ENCODE results near the gene ZNF17. TPM values are rescaled to one million over a fixed set of nuclear protein-coding genes. Genes with fewer than 3 reads are reported as not detected.

ZNF17 gene
- total RNA-seq, 1 experiment from 2014 or later: 5.1 TPM

DNA sequence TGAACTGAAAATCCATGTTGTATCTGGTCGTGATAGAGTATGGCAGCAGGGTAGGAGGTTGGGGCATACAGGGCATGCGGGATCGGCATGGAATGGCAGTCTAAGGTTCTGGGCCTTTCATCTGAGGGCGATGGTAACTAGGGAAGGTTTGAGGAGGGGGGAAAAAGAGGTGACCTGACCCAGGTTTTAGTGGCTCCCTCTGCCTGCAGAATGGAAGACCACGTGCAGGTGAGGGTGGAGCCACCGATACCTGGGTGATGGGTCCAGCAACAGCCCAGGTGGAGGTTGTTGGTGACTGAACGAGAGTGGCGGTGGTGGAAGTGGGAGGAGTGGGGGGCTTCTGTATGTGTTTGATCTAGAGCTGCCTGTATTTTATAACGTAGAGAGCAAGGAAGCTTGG is 28.0 kb downstream of the ZNF17 start:
- ATAC-seq (no peak), DNase-seq (ENCODE audit: low read depth, low spot score) (no peak)
- intact Hi-C loops (cut with micrococcal nuclease): loop anchor here (10.0 kb wide), 1 partner anchor 136 kb away; the partner anchor contains the start of gene ZNF416
- Histone ChIP-seq H3K36me3 (ENCODE audit: control insufficient read depth in 1 of 2, insufficient read depth in 2 of 2, low read length in 2 of 2) (peaks cover 8 to 22% of the 10 kb centered on the region in 2 experiments; a peak in 3 of 4 replicates), H3K4me2 (ENCODE audit: low read length) (no peak overlapping the region), H2AFZ (ENCODE audit: low read depth, low read length, poor library complexity, severe bottlenecking) (no peak overlapping the region), H3K27ac (ENCODE audit: low read depth, low read length) (no peak overlapping the region), H3K79me2 (ENCODE audit: insufficient read depth, low read length) (peaks cover 64% of the 10 kb centered on the region), H3K4me3 (replicated peaks in 1 of 2; ENCODE audit: low read depth in 1 of 2, low read length in 2 of 2) (no peak overlapping the region), H3K9ac (ENCODE audit: low read length) (no peak overlapping the region), H3K9me2 (ENCODE audit: insufficient read depth) (no peaks in the 10 kb centered on the region), H3K4me1 (ENCODE audit: control insufficient read depth in 1 of 2, insufficient read depth in 2 of 2, low read length in 2 of 2) (peaks cover 0 to 16% of the 10 kb centered on the region in 2 experiments; a peak in 3 of 4 replicates), H3K27me3 (ENCODE audit: insufficient read depth, low read length) (no peaks in the 10 kb centered on the region), H4K20me1 (ENCODE audit: insufficient read depth) (no peaks in the 10 kb centered on the region), H3K9me3 (ENCODE audit: control insufficient read depth in 1 of 2, insufficient read depth in 1 of 2, low read depth in 1 of 2, low read length in 2 of 2) (peaks cover 0 to 5% of the 10 kb centered on the region in 2 experiments; a peak in 2 of 4 replicates)
- BruUV-seq (replicated peaks): no TSS peak
- POLR2A ChIA-PET: no interaction called here
- CTCF ChIA-PET: no interaction called here
- RAD21 ChIA-PET (ENCODE audit: low non-redundant PET in 1 of 2, low total read pairs in 2 of 2, uncharacterized antibody in 2 of 2, unreplicated experiment in 2 of 2): no interaction called here
- no peak for TF ChIP-seq POLR2A (IDR thresholded peaks at IDR 0.05; ENCODE audit: borderline replicate concordance, extremely low read depth, insufficient read depth, insufficient read length)
- no peak for TF ChIP-seq SP1 (IDR thresholded peaks at IDR 0.05; ENCODE audit: low read depth)
- no peak for TF ChIP-seq TCF7L2 (IDR thresholded peaks at IDR 0.05; ENCODE audit: borderline replicate concordance, extremely low read depth, insufficient read depth, insufficient read length)
- no peak for TF ChIP-seq MAX (IDR thresholded peaks at IDR 0.05)
- TF ChIP-seq EGR1 (IDR thresholded peaks at IDR 0.05; ENCODE audit: low read depth): no peak
- TF ChIP-seq CBX3 (IDR thresholded peaks at IDR 0.05; ENCODE audit: low read depth): no peak
- TF ChIP-seq RAD21 (IDR thresholded peaks at IDR 0.05; ENCODE audit: low read depth): no peak

DNA sequence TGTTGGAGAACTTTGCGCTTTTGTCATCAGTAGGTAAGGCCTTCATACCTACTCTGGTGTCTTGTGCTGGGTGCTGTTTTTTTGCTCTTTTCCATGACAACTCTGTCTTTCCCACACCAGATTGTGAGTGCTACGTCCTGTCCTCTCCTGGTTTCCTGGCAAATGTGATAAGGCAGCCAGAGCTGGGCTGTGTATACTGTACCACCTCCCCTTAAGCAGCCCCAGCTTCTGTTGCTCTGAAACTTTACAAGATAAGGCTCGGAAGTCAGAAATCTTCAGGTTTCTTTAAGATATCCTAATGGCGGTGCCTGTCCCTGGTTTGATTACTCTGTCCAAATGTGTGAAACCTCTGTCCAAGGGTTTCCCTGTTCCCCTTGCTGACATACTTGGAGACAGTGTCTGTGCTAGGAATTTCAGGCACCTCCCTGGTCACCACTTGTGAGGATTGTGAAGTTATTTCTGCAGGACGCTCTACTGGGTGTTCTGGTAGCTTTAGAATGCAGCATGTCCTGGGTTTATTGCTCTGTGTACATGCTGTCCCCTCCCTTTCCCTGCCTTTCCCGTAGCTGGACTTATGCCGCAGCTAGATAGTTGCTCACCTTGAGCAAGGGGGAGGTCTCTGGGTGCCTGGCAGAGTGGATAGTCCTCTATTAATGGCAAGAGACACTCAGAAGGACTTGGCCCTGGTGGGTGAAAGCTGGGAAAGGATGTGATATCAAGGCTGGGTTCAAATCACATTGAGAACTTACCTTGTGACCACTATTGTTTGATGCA is 31.2 kb downstream of the ZNF17 start:
- no peaks in the 10 kb centered on the region for H3K4me1 ChIP-seq (ENCODE audit: control insufficient read depth in 1 of 2, insufficient read depth in 2 of 2, low read length in 2 of 2)
- no peak overlapping the region for H3K9ac ChIP-seq (ENCODE audit: low read length)
- DNase-seq (ENCODE audit: low read depth, low spot score): no peak
- TF ChIP-seq CEBPB (IDR thresholded peaks at IDR 0.05; ENCODE audit: low read depth) (no peak), ZFX (IDR thresholded peaks at IDR 0.05) (no peak), EZH2 (IDR thresholded peaks at IDR 0.05) (no peak), JUND (IDR thresholded peaks at IDR 0.05) (no peak), SRF (IDR thresholded peaks at IDR 0.05; ENCODE audit: low read depth) (no peak), SP1 (IDR thresholded peaks at IDR 0.05; ENCODE audit: low read depth) (no peak), POLR2AphosphoS5 (IDR thresholded peaks at IDR 0.05; ENCODE audit: low read depth, low read length) (no peak), SIN3A (IDR thresholded peaks at IDR 0.05; ENCODE audit: low read depth) (no peak), ZNF274 (IDR thresholded peaks at IDR 0.05; ENCODE audit: low read depth, low read length) (no peak)
- TF ChIP-seq, protein P1, sequence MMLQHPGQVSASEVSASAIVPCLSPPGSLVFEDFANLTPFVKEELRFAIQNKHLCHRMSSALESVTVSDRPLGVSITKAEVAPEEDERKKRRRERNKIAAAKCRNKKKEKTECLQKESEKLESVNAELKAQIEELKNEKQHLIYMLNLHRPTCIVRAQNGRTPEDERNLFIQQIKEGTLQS (IDR thresholded peaks at IDR 0.05): no peak
- H4K20me1 ChIP-seq (ENCODE audit: insufficient read depth): no peaks in the 10 kb centered on the region
- ChIA-PET RAD21 (ENCODE audit: low non-redundant PET in 1 of 2, low total read pairs in 2 of 2, uncharacterized antibody in 2 of 2, unreplicated experiment in 2 of 2) (no interaction called here), POLR2A (no interaction called here), CTCF (no interaction called here)
- BruUV-seq (replicated peaks): no TSS peak
- no peak overlapping the region for H2AFZ ChIP-seq (ENCODE audit: low read depth, low read length, poor library complexity, severe bottlenecking)
- no peak overlapping the region for H3K4me3 ChIP-seq (replicated peaks in 1 of 2; ENCODE audit: low read depth in 1 of 2, low read length in 2 of 2)
- H3K27me3 ChIP-seq (ENCODE audit: insufficient read depth, low read length): no peaks in the 10 kb centered on the region
- no peak for ATAC-seq
- peaks cover 46% of the 10 kb centered on the region for H3K79me2 ChIP-seq (ENCODE audit: insufficient read depth, low read length)
- H3K27ac ChIP-seq (ENCODE audit: low read depth, low read length): no peak overlapping the region
- intact Hi-C loops (cut with micrococcal nuclease): no loop called here
- peaks cover 0 to 9% of the 10 kb centered on the region in 2 experiments; a peak in 2 of 4 replicates for H3K9me3 ChIP-seq (ENCODE audit: control insufficient read depth in 1 of 2, insufficient read depth in 1 of 2, low read depth in 1 of 2, low read length in 2 of 2)
- no peaks in the 10 kb centered on the region for H3K9me2 ChIP-seq (ENCODE audit: insufficient read depth)
- H3K36me3 ChIP-seq (ENCODE audit: control insufficient read depth in 1 of 2, insufficient read depth in 2 of 2, low read length in 2 of 2): peaks cover 11 to 35% of the 10 kb centered on the region in 2 experiments; a peak in 3 of 4 replicates
- no peak overlapping the region for H3K4me2 ChIP-seq (ENCODE audit: low read length)

All from HCT116 (cell line).